B cell (primary cell): ENCODE measurements around the gene DNALI1. TPM values are rescaled to one million over a fixed set of nuclear protein-coding genes. Genes with fewer than 3 reads are reported as not detected.

Experiments used
- ATAC-seq: fragments of 200-7000 bp; cut with Tn5 transposase; one replicate; pipeline ENCODE4 v1.10.0; 2021; ENCODE audit warnings: low read depth, mild to moderate bottlenecking, moderate number of reproducible peaks, moderate library complexity
- CTCF ChIA-PET: fragments of 350-600 bp; sonication (Branson Sonifier 250); formaldehyde crosslinking; loops from one replicate; lab custom pipeline; 2021; ENCODE audit warnings: antibody characterized with exemption, inconsistent platforms; lab: Charles Lee
- POLR2A ChIA-PET: fragments of 350-600 bp; sonication (Branson Sonifier 250); formaldehyde crosslinking; loops from one replicate; lab custom pipeline; 2021; ENCODE audit warnings: antibody characterized with exemption; lab: Charles Lee
- DNase-seq: peaks from one replicate; pipeline ENCODE4 v3.0.0; 2013
- H2AFZ ChIP-seq: 2 replicates; pipeline ENCODE4 v1.6.1; 2012; ENCODE audit warnings: mild to moderate bottlenecking, low read depth, low read length; ENCODE audit not compliant: insufficient read depth, poor library complexity, severe bottlenecking
- H3K27ac ChIP-seq, 2 donors: 1 replicate in 1 of 2; 2 replicates in 1 of 2; pipeline ENCODE4 v1.5.1; 2012 to 2013; ENCODE audit warnings: low read length in 2 of 2, mild to moderate bottlenecking in 2 of 2, moderate library complexity in 1 of 2
- H3K27me3 ChIP-seq, 4 experiments: fragments of 200-600 bp in 1 of 4; sonication (generic) in 1 of 4; replicated peaks in 1 of 4; 1 replicate in 2 of 4; 2 replicates in 2 of 4; pipeline versions ENCODE4 v1.6.1 to v1.7.0; 2013 to 2016; ENCODE audit warnings: low read length in 3 of 4, mild to moderate bottlenecking in 2 of 4, mixed read lengths in 1 of 4, moderate library complexity in 1 of 4; ENCODE audit not compliant: insufficient read depth in 4 of 4, control insufficient read depth in 3 of 4; ENCODE audit errors: control extremely low read depth in 1 of 4
- H3K36me3 ChIP-seq, 2 experiments: replicated peaks in 1 of 2; 1 replicate in 1 of 2; 2 replicates in 1 of 2; pipeline versions ENCODE4 v1.6.1 to v1.7.1; 2013; ENCODE audit warnings: low read length in 1 of 2; ENCODE audit not compliant: insufficient read depth in 2 of 2, control insufficient read depth in 1 of 2; ENCODE audit errors: control extremely low read depth in 1 of 2, extremely low read depth in 1 of 2
- H3K4me1 ChIP-seq, 2 donors: fragments of 200-600 bp in 1 of 2; sonication (generic) in 1 of 2; 1 replicate in 1 of 2; 2 replicates in 1 of 2; pipeline versions ENCODE4 v1.5.1 to v1.6.1; 2013 to 2017; ENCODE audit warnings: low read length in 2 of 2; ENCODE audit not compliant: control insufficient read depth in 2 of 2, insufficient read depth in 2 of 2
- H3K4me2 ChIP-seq: replicated peaks from 2 replicates; pipeline ENCODE3; 2012; ENCODE audit warnings: mild to moderate bottlenecking, low read depth, low read length; ENCODE audit not compliant: poor library complexity, severe bottlenecking
- H3K4me3 ChIP-seq, 5 experiments: fragments of 200-600 bp in 1 of 5; sonication (generic) in 1 of 5; 1 replicate in 3 of 5; 2 replicates in 2 of 5; pipeline versions ENCODE4 v1.5.1 to v1.7.0; 2011 to 2016; ENCODE audit warnings: low read length in 4 of 5, mild to moderate bottlenecking in 4 of 5, low read depth in 2 of 5, control low read depth in 1 of 5, moderate library complexity in 1 of 5; ENCODE audit not compliant: insufficient read depth in 1 of 5; ENCODE audit errors: control extremely low read depth in 1 of 5, extremely low read depth in 1 of 5
- H3K79me2 ChIP-seq: fragments of 200-600 bp; sonication (generic); one replicate; pipeline ENCODE4 v1.6.0; 2016; ENCODE audit warnings: low read length; ENCODE audit not compliant: control insufficient read depth, insufficient read depth
- H3K9ac ChIP-seq: fragments of 200-600 bp; sonication (generic); 2 replicates; pipeline ENCODE4 v1.6.1; 2017; ENCODE audit warnings: mild to moderate bottlenecking, low read length, moderate library complexity
- H3K9me3 ChIP-seq, 3 donors: one replicate each; pipeline versions ENCODE4 v1.6.1 to v1.7.1; 2013; ENCODE audit warnings: low read length in 2 of 3; ENCODE audit not compliant: control insufficient read depth in 2 of 3, insufficient read depth in 1 of 3; ENCODE audit errors: control extremely low read depth in 1 of 3
- H4K20me1 ChIP-seq: 2 replicates; pipeline ENCODE4 v1.6.0; 2012; ENCODE audit warnings: mild to moderate bottlenecking, low read length; ENCODE audit not compliant: insufficient read depth, control insufficient read depth, poor library complexity, severe bottlenecking
- H3K27ac Mint-ChIP-seq: one replicate; pipeline ENCODE4 v1.8.0; 2021; ENCODE audit warnings: mixed read lengths
- H3K27me3 Mint-ChIP-seq: one replicate; pipeline ENCODE4 v1.8.0; 2021; ENCODE audit warnings: mixed read lengths
- H3K4me1 Mint-ChIP-seq: one replicate; pipeline ENCODE4 v1.8.0; 2021; ENCODE audit warnings: mixed read lengths
- H3K4me3 Mint-ChIP-seq: one replicate; pipeline ENCODE4 v1.8.0; 2021; ENCODE audit warnings: mixed read lengths
- H3K9me3 Mint-ChIP-seq: one replicate; pipeline ENCODE4 v1.8.0; 2022; ENCODE audit warnings: mixed read lengths; ENCODE audit not compliant: insufficient read depth
- EZH2 ChIP-seq: IDR thresholded peaks from 2 replicates; pipeline ENCODE4 v1.6.1; 2012; ENCODE audit warnings: borderline replicate concordance, low read depth, mild to moderate bottlenecking, moderate library complexity, low read length; ENCODE audit not compliant: insufficient read depth, poor library complexity, severe bottlenecking
- WGBS: methylation state at CpG from one replicate; pipeline ENCODE4 v1.1.5; 2013; ENCODE audit warnings: missing lambda C conversion rate; ENCODE audit not compliant: insufficient coverage; 5-methylcytosine and 5-hydroxymethylcytosine counted together
- intact Hi-C: fragments of 100-400 bp; cut with micrococcal nuclease; formaldehyde crosslinking; loops from one replicate; pipeline ENCODE4 v1.10.0; 2022
- polyA plus RNA-seq: library from polyadenylated mRNA; depleted of rRNA; stranded (reverse); fragments of >200 nt; gene quantifications from 2 replicates; pipeline ENCODE4 v1.2.3, GENCODE V29; 2012
- total RNA-seq, 2 donors: library from RNA; stranded (reverse); fragments of 120-200 nt in 1 of 2; gene quantifications; 1 replicate in 1 of 2; 2 replicates in 1 of 2; pipeline versions ENCODE4 v1.2.3 to v1.2.4, GENCODE V29; 2013 to 2022
- TF ChIP-seq, protein P1 (sequence below): fragments of 200-600 bp; IDR thresholded peaks from one replicate; pipeline ENCODE4 v1.8.0; 2022; ENCODE audit warnings: antibody characterized with exemption, mild to moderate bottlenecking

DNALI1 gene
- total and polyA plus RNA-seq, 2 donors (not counting 1 experiment from before 2014, with no cell fraction given) = not detected

DNA sequence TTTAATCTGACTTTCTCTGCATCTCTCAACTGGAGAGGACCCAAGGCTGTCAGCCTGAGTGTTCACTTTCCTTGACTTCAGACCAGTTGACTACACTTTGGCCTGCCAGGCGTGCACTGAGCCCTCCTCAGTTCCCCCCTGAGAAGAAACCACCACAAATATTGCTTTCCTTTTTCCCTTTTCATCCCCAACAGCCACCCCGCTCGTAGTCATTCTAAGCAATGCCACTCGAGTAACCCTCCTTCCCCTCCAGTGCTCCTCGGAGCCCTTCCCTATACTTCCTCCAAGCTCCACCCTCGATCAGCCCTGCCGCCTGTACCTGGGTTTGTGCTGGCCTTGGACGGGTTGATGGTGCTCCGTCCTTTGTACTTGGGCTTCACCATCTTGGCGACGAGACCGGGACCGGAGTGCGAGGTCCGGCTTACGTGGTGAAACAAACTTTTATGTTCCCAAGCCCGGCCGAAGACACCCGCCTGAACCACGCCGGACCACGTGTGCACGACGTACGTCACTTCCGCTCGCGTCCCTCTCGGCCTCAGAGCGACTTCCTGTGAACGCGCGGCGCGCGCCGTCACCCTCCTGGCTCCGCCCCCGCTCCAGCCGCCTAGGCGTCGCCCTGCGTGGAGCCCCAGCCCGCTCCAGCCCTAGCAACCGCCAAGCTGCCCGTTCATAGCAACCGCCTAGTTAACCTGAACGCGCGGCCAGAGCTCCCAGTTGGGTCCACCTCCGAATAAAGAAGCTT lies 38.9 kb downstream of the DNALI1 start, which contains the start of gene GNL2:
Gene GNL2, minus strand, starts transcription at position 498 of the 742 bp plus-strand sequence. Its CDS starts 115 bp downstream, at position 383.
- ATAC-seq = peak; percentile 98
- intact Hi-C loops = loop anchor here (1.0 to 5.0 kb wide), 5 partner anchors 41 to 264 kb away; partner anchors contain the start of genes CDCA8, MEAF6, MTF1 and SNIP1
- WGBS = under 1% methylated on average over 51 of the region's 51 CpGs

More for the DNA sequence above, 38.9 kb downstream of the DNALI1 start, which contains the start of gene GNL2:
- ChIA-PET POLR2A (interaction anchor here (0.5 to 0.7 kb wide), 2 partner anchors 96 to 122 kb away, joined by 3 to 5 read pairs; partner anchors contain the start of gene ZC3H12A), CTCF (interaction anchor here (1.1 to 1.8 kb wide), 5 partner anchors 8 to 100 kb away, joined by 3 to 11 read pairs (median 4); partner anchors contain the start of gene MEAF6)
- H3K9ac ChIP-seq = peak within 1 kb of the TSS; percentile 85
- Mint-ChIP-seq H3K27me3 (no peaks in the 10 kb centered on the region), H3K9me3 (no peaks in the 10 kb centered on the region), H3K4me3 (peak within 1 kb of the TSS; percentile 99), H3K4me1 (peaks cover 26% of the 10 kb centered on the region), H3K27ac (peak within 1 kb of the TSS; percentile 93)
- H3K4me3 ChIP-seq = peak within 1 kb of the TSS; percentile 67 to 96 (median 92)
- no peaks in the 10 kb centered on the region for H3K9me3 ChIP-seq
- H3K27ac ChIP-seq = peak within 1 kb of the TSS; percentile 77 to 90
- H3K4me1 ChIP-seq = peaks cover 16 to 20% of the 10 kb centered on the region in 2 donors
- peaks cover 0 to 19% of the 10 kb centered on the region in 2 experiments for H3K36me3 ChIP-seq
- H2AFZ ChIP-seq = peak within 1 kb of the TSS; percentile 83
- TF ChIP-seq, protein P1, sequence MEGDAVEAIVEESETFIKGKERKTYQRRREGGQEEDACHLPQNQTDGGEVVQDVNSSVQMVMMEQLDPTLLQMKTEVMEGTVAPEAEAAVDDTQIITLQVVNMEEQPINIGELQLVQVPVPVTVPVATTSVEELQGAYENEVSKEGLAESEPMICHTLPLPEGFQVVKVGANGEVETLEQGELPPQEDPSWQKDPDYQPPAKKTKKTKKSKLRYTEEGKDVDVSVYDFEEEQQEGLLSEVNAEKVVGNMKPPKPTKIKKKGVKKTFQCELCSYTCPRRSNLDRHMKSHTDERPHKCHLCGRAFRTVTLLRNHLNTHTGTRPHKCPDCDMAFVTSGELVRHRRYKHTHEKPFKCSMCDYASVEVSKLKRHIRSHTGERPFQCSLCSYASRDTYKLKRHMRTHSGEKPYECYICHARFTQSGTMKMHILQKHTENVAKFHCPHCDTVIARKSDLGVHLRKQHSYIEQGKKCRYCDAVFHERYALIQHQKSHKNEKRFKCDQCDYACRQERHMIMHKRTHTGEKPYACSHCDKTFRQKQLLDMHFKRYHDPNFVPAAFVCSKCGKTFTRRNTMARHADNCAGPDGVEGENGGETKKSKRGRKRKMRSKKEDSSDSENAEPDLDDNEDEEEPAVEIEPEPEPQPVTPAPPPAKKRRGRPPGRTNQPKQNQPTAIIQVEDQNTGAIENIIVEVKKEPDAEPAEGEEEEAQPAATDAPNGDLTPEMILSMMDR = no peak
- TF ChIP-seq EZH2 = no peak
- H3K27me3 ChIP-seq = peaks cover 0 to 3% (median 0%) of the 10 kb centered on the region in 4 experiments
- H3K4me2 ChIP-seq = peak within 1 kb of the TSS; percentile 85
- H3K79me2 ChIP-seq = peaks cover 35% of the 10 kb centered on the region
- peak; percentile 99 for DNase-seq
- H4K20me1 ChIP-seq = peaks cover 28% of the 10 kb centered on the region
